NCI-H1048 (cell line): ENCODE results near the gene TBX2.

Experiments
- DNase-seq: peaks from one replicate; lab custom pipeline; 2025; lab: John Stamatoyannopoulos, UW

The TBX2 gene

GRCh38 chr17:61368832-61369450 lies 30.7 kb upstream of the TBX2 start:
- no peak for DNase-seq

- no peak for DNase-seq
Measured at GRCh38 chr17:61369751-61370150, 29.9 kb upstream of the TBX2 start.

- DNase-seq = no peak
Measured at GRCh38 chr17:61371179-61371578, 28.5 kb upstream of the TBX2 start.

GRCh38 chr17:61371606-61372005 lies 28.0 kb upstream of the TBX2 start:
- no peak for DNase-seq

- no peak for DNase-seq
Measured at GRCh38 chr17:61372436-61372835, 27.2 kb upstream of the TBX2 start.

- no peak for DNase-seq
Measured at GRCh38 chr17:61376931-61377838, 22.5 kb upstream of the TBX2 start.

GRCh38 chr17:61378658-61379456 lies 20.8 kb upstream of the TBX2 start:
- no peak for DNase-seq

GRCh38 chr17:61379457-61380216 lies 20.0 kb upstream of the TBX2 start:
- DNase-seq = no peak

- no peak for DNase-seq
Measured at GRCh38 chr17:61380217-61380835, 19.3 kb upstream of the TBX2 start.

GRCh38 chr17:61380836-61381525 lies 18.7 kb upstream of the TBX2 start:
- no peak for DNase-seq

- DNase-seq = no peak
Measured at GRCh38 chr17:61381537-61381936, 18.1 kb upstream of the TBX2 start.

- DNase-seq = no peak
Measured at GRCh38 chr17:61382796-61383688, 16.6 kb upstream of the TBX2 start.

- DNase-seq = no peak
Measured at GRCh38 chr17:61383689-61384201, 15.9 kb upstream of the TBX2 start.

- DNase-seq = no peak
Measured at GRCh38 chr17:61384354-61384691, 15.3 kb upstream of the TBX2 start.

GRCh38 chr17:61384692-61385576 lies 14.7 kb upstream of the TBX2 start:
- DNase-seq = no peak

GRCh38 chr17:61385577-61386236 lies 13.9 kb upstream of the TBX2 start:
- DNase-seq = no peak

- no peak for DNase-seq
Measured at GRCh38 chr17:61386251-61386650, 13.4 kb upstream of the TBX2 start.

GRCh38 chr17:61387011-61387410 lies 12.6 kb upstream of the TBX2 start:
- no peak for DNase-seq
